GM10266 (cell line): Measurements from ENCODE around the gene NOL7.

Experiments
- DNase-seq: peaks from one replicate; pipeline ENCODE4 v3.0.0; 2012; ENCODE audit errors: extremely low spot score
- TF ChIP-seq, protein P1 (sequence below): IDR thresholded peaks from 2 replicates; pipeline ENCODE4 v1.5.1; 2012; ENCODE audit warnings: mild to moderate bottlenecking, low read depth; ENCODE audit not compliant: control insufficient read depth, insufficient read depth; ENCODE audit errors: missing control alignments

The NOL7 gene

DNA sequence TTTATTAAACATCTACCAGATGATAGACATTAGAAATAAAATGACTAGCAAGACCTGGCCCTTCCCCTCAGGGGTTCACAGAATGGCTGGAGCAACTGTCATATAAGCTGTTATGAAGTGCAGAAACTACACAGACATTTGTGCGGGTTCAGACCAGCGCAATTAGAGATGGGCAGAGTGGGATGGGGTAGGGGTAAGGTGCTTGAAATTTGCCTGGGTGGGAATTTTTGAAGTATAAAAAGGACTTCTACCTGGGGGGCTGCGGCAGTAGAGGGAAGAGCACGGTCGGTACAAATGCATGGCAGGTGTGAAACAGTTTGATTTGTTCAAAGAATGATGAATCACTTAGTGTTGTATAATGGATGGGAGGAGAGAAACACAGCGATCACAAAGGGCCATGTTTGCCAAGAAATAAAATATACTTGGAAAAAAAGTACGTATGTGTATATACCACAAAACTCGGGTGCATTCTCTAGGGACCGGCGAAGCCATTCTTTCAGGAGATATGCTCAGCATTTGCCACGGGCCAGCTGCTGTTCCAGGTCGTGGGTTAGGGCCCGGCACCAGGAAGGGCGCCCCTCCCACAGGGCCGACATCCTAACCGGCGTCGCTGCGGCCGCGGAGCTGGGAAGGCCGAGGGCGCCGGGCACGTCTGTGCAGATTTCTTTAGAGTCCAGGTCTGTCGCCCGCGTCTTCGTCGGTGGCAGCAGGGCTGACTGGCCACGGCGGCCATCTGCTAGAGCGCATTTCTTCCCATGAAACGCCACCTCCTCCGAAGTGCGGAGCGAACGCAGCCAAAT, 809 bp upstream of the NOL7 start:
- DNase-seq, result no peak
- TF ChIP-seq, protein P1, sequence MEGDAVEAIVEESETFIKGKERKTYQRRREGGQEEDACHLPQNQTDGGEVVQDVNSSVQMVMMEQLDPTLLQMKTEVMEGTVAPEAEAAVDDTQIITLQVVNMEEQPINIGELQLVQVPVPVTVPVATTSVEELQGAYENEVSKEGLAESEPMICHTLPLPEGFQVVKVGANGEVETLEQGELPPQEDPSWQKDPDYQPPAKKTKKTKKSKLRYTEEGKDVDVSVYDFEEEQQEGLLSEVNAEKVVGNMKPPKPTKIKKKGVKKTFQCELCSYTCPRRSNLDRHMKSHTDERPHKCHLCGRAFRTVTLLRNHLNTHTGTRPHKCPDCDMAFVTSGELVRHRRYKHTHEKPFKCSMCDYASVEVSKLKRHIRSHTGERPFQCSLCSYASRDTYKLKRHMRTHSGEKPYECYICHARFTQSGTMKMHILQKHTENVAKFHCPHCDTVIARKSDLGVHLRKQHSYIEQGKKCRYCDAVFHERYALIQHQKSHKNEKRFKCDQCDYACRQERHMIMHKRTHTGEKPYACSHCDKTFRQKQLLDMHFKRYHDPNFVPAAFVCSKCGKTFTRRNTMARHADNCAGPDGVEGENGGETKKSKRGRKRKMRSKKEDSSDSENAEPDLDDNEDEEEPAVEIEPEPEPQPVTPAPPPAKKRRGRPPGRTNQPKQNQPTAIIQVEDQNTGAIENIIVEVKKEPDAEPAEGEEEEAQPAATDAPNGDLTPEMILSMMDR, result no peak

DNA sequence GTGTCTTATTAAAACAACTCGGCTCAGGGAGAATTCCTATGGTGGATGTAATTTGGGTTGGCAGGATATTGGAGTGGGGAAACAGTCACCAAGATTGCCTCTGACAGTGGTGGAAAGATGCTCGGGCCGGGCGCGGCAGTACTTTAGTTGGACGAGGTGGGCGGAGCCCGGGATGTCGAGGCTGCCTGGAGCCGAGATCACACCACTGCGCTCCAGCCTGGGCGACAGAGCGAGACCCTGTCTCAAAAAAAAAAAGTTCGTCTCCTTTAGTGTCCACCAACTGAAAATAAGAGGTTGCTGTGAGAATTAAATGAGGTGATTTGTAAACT, 621 bp downstream of the NOL7 start:
- TF ChIP-seq, protein P1, result no peak
- peak; percentile 18 for DNase-seq

DNA sequence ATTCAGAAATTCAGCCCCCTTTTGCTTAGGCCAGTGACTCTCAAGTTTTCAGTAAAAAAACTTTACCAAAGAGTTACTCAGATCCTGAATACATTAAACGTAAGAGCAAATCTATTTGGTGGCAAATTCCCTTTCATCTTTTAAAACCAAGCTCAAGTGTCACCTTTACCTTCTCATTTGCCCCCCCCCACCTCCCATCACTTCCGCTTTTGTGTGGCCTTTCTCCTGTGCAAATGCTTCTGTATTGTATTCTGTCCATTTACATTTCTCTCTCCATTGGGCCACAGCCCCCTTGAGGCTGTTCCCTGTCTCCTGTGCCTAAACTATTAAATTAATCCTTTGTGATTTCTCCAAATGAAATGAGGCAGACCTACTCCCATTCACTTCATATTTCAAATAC, 1.9 kb downstream of the NOL7 start:
- TF ChIP-seq, protein P1, result no peak
- no peak for DNase-seq

DNA sequence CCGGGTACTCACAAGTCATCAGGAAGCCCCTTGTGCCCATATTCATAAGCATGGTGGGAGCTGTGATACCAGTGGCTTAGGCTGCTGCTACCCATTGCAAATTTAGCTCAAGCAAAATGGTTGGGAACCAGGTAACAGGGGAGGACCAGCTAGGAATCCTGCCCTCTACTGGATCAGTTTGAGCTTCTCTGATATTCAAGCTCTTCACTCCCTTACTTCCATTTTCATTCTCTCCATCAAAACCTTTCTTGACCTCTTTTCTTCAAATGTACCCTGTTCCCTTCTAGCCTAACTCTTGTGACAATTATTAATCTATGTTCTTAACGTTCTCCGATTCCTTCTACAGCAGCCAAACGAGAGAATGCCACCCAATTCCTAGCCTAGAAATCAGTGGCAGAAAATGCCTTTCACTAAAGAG, 9.7 kb downstream of the NOL7 start:
- TF ChIP-seq, protein P1, result peak; percentile 44
- peak; percentile 44 for DNase-seq

DNA sequence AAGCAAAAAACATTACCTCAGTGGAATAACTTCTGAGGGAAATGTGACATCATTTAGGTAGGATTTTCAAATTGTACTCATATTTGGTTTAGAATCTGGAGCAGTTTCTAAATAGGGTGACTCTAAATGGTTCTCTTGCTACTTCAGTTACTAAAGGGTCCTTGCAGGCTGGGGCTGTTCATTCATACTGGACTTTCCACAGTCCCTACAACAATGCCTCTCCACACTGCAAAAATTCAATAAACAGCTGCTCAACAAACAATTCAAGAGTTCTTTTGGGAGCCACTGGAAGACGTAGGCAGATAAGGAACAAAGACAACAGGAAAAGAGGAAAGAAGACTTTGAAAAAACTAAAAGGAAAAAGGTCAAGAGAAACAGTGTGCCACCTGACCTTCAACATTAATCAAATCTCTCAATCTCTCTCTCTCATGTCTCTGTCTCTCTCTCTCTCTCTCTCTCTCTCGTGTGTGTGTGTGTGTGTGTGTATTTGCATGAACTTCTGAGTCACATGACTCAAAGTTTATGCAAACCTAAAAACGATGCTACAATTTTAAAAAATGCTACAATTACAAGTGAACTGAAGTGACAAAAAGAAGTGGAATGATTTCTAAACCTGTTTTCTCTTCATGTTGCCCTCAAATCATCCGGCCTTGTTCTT, 14.5 kb downstream of the NOL7 start:
- TF ChIP-seq, protein P1, result no peak
- DNase-seq, result no peak

DNA sequence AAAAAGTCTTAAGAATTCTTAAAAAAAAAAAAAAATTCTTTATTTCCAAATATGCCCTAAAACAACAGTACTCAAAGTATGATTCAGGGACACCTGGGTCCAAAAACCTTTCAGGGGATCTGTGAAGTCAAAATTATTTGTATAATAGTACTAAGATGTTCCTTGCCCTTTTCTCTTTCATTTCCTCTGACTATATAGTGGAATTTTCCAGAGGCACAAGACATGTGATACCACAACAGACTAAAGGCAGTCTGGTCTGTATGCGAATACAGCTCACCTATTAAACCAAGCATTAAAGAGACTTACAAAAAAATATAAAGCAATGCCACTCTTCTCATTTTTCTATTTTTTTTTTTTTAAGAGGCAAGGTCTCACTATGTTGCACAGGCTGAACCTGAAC, 15.4 kb downstream of the NOL7 start:
- TF ChIP-seq, protein P1, result no peak
- no peak for DNase-seq

DNA sequence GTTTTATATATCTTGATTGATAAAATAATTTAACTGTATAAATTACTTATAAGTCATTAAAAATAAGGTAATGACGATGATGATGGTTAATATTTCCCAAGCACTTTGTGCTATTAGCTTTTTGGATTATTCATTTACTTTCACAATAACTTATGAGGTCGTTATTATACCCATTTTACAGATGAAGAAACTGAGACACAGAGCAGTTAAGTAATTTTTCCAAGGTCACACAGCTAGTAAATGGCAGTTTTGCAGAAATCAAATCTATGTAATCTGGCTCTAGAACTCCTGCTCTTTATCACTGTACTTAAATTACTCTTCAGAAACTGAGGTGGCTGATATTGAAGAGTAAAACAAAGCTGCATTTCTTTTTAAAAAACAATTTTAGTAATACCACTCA, 18.2 kb downstream of the NOL7 start:
- no peak for DNase-seq
- TF ChIP-seq, protein P1, result no peak
